ENCODE results near the gene SDCBP2.

The SDCBP2 gene

GRCh38 chr20:1310071-1310470 lies 18.9 kb downstream of the SDCBP2 start:
- DNase-seq, result no peak

DNA sequence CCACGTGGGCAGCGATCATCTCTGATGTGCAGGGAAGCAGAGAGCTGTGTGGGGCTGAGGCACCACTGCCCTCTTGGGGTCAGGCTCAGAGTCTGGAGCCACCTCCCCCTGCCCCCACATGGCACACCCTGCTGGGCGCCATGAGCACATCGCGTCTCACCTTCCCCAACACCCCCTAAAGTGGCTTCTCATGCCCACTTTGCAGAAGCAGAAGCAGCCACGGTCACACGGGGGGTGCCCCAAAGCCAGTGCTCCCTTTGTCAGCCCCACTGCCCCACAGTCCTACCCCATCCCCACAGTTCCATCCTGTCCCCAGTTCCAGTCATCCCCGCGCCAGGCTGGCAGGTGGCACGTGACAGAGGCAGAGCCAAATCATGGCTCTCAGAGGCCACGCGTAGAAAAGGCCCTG lies 19.5 kb downstream of the SDCBP2 start:
- no peak for DNase-seq

- no peak for DNase-seq
Observed at GRCh38 chr20:1308702-1309095, 20.2 kb downstream of the SDCBP2 start.

GRCh38 chr20:1308067-1308701 lies 20.8 kb downstream of the SDCBP2 start:
- DNase-seq, result no peak

- DNase-seq, result no peak
Observed at GRCh38 chr20:1307571-1307971, 21.4 kb downstream of the SDCBP2 start.

DNA sequence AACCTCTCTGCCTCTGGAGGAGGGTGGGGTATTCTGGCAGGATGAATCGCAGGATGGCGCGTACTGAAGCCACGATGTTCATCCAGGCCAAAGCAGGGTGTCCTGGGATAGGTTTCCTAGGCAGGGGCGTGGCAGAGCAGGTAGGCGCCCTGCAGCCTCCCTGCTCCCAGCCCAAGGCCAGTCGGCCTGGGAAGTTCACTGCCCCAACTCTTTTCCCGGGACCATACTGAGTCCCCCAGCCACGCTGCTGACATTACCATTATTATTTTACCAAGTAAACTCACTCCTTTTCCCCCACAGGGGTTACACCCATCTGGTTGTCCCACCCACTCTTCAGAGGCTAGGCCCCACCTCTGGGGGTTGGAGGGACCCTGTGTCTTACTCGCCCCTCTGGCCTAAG lies 21.8 kb downstream of the SDCBP2 start:
- DNase-seq, result no peak

GRCh38 chr20:1306316-1307135 lies 22.4 kb downstream of the SDCBP2 start:
- no peak for DNase-seq

DNA sequence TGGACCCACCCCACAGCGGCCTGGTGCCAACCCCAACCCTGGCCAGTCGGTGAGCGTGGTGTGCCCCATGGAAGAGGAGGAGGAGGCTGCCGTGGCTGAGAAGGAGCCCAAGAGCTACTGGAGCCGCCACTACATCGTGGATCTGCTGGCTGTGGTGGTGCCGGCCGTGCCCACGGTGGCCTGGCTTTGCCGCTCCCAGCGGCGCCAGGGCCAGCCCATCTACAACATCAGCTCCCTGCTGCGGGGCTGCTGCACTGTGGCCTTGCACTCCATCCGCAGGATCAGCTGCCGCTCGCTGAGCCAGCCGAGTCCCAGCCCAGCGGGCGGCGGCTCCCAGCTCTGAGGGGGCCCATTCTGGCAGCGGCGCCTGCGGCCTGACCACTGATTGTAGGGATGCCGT lies 23.2 kb downstream of the SDCBP2 start:
- no peak for DNase-seq

DNA sequence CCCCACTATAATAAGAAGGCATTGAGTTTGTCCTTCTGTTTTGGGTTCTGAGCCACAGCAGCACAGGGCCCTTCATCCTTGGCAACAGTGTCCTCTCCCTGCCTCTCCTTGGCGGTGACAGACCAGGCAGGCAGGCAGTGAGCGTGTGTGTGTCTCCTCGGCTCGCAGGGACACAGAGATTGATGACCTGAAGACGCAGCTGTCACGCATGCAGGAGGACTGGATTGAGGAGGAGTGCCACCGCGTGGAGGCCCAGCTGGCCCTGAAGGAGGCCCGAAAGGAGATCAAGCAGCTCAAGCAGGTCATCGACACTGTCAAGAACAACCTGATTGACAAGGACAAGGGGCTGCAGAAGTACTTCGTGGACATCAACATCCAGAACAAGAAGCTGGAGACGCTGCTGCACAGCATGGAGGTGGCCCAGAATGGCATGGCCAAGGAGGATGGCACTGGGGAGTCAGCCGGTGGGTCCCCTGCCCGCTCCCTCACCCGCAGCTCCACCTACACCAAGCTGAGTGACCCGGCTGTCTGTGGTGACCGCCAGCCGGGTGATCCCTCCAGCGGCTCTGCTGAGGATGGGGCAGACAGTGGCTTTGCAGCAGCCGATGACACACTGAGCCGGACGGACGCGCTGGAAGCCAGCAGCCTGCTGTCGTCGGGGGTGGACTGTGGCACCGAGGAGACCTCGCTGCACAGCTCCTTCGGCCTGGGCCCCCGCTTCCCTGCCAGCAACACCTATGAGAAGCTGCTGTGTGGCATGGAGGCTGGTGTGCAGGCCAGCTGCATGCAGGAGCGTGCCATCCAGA lies 24.0 kb downstream of the SDCBP2 start:
- no peak for DNase-seq

DNA sequence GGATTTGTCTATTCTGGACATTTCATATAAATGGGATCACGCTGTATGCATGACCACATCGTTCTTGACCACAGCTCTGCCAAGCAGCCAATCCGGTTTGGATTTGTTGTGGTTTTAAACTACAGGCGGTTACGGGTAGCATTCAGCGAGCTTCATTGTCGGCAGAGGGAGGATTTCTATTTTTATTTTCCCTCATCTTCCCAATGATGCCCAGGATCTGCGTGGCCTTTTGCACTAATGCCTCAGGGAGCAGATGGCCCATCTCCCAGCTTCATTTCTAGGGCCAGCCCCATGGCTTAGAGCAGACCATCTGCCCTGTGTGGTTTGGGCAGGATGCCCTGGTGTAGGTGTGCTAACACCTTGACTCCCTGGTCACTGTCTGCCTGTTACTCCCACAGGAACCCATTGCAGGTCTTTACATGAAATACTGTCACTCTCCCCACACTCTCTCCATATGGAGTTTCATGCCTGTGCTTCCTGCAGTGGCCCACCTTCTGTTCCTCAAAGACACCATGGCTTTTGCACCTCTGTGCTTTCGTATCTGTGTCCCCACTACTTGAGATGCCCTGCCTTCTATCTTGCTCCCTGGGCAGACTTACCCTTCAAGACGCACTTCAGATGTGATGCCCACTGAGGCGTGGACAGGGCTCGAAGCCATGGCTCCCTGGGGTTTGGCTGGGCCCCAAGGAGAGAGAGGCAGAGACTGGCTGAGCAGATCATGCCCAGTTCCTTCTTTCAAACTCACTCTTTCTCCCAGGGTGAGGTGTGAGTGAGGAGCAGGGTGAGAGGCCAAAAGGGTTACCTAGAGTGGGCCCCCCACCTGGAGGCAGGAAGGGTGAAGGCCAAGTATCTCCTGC lies 26.0 kb downstream of the SDCBP2 start:
- no peak for DNase-seq

DNA sequence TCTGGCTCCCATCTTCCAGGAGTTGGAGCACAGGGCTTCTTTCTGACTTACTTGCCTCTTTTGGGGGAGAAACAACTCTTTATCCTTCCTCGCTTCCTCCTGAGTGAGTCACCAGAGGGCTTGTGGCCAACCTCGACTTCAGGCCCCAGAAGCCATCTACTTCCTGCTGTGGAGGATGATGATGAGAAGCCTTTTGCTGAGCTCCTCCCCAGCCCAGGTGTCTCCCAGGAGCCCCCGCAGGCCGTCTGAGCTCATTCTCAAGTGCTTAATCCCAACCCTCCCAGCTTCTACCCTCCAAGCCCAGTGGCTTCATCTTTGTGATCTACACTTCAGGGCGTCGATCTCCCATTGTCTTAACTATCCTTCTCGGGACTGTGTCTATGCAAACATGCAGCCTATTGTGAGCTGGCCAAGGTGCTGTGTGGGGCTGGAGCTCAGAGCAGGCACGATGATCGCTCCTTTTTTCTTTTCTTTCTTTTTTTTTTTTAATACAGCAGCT lies 27.9 kb downstream of the SDCBP2 start:
- DNase-seq, result no peak

DNA sequence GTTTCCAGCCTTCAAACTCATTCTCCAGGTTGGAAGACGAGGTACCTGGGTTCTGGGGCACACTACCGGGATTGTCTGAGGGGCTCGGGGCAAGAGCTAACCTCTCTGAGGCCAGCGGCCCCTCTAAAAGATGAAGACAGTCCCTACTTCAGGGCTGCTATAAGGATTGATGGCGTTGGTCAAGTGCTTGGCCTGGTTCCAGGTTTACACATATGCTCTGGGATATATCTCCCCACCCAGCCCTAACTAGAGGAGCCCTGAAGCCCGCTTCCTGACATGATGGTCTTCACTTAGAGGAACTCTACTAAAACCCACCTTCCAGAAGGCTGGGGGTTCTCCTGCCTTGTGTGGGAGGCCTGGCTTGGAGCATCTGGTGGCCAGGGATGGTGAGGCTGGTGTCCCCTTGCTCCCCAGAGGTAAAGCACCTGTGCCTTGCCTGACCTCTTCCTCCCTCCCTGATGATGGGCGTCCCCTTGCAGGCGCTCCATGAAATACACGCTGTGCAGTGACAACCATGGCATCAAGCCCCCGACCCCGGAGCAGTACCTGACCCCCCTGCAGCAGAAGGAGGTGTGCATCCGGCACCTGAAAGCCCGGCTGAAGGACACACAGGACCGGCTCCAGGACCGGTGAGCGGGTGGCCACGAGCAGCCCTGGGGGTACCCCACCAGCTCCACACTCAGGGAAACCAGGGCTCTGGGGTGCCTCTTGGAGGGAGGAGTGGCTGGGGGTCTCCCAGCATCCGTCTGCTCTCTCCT lies 28.7 kb downstream of the SDCBP2 start:
- no peak for DNase-seq

DNA sequence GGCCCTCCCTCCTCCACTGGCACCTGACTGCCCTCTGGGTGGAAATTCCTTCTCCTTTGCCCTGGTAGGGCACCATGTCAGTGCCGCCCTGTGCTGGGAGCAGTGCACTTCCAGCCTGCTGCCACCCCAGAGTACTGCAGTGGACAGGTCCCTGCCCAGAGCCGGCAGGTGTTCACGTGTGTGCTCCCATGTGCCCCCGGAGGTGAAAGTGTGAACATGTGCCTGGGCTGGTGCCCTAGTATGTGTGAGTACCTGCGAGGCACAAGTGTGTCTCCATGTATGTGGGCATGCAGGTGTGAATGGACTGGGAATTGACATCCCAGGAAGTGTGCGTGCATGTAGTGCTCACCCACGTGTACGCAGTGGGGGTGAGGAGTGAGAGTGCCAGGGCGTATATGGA lies 29.4 kb downstream of the SDCBP2 start:
- DNase-seq, result no peak

DNA sequence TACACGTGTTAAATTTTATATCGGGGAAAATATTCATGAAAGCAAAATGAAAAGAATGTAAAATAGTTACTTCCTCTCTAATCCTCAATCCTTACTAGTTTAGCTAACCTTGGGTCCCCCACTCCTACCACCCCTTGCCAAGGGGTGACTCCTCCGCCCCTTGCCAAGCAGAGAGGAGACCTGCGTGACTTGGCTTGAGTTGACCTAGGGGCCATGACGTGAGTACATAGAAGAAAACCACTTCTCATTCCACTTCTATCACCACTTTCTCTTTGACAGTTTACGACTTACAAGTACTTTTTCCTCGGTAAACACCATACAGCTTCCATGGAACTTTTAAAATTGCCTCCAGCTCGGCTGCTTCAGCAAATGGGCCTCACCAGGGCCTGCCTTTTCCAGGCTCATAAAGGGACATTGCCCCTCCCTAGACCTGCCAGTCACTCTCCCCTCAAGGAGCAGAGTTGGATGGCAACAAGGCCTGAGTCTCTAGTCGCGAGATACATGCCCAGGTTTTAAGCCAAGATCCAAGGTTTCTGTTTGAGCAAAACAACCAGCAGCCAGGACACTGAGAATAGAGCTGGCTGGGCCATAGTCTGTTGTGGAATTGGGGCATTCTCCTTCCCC lies 29.9 kb downstream of the SDCBP2 start:
- no peak for DNase-seq

DNA sequence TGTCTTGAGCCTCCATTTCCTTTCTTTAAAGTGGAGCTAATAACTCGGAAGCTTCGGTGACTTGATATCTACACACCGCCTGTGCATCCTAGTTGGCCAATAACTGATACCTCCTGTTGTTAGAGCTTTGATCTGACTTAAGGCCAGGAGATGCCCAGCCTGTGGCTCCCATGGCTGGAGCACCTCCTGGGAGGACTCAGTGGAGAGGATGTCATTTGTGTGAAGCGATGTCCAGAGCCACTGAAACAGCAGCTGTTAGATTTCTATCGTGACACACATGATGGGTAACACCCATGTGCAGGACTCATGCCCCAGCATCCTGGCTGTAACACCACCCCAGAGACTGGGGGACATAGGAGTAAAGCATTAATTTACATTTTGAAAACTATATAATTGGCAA lies 30.8 kb downstream of the SDCBP2 start:
- no peak for DNase-seq

DNA sequence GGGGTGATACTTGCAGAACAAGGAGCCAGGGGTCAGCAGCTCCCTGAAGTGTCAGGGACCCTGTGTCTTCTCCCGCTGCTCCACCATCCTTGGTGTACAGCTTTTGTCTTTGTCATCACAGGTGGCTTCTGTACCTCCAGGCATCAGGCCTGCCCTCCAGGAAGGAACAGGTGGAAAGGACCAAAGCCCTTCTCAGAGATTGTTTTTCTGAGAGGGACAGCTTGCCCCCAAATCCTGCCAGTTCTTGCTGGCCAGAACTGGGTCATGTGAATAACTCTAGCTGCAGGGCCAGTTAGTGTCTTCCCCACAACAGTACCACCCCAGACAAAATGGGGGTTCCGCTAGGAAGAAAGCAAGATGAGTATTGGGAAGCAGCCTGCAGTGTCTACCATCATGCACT lies 31.5 kb downstream of the SDCBP2 start:
- no peak for DNase-seq

GRCh38 chr20:1296922-1297321 lies 32.0 kb downstream of the SDCBP2 start:
- DNase-seq, result no peak

DNA sequence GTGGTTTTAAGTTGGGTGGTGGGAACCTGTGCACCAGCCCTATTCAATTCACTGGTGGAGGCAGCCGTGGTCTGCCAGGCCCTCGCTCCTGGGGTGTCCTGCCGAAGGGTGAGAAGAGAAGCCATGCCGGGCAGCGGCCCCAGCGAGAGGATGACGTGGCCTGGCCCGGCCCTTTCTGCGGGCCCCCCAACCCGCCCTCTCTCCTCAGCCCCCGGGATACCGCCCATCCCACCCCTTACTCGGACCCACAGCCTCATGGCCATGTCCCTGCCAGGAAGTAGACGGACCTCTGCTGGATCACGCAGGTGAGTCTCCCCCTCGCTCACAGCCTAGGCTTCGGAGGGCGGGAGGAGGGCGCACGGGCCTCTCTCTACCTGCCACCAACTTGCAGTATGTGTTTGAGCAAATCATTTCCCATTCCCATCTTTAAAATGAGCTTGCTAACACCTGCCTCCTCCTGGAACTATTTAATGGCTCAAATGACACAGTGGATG lies 32.8 kb downstream of the SDCBP2 start:
- no peak for DNase-seq

DNA sequence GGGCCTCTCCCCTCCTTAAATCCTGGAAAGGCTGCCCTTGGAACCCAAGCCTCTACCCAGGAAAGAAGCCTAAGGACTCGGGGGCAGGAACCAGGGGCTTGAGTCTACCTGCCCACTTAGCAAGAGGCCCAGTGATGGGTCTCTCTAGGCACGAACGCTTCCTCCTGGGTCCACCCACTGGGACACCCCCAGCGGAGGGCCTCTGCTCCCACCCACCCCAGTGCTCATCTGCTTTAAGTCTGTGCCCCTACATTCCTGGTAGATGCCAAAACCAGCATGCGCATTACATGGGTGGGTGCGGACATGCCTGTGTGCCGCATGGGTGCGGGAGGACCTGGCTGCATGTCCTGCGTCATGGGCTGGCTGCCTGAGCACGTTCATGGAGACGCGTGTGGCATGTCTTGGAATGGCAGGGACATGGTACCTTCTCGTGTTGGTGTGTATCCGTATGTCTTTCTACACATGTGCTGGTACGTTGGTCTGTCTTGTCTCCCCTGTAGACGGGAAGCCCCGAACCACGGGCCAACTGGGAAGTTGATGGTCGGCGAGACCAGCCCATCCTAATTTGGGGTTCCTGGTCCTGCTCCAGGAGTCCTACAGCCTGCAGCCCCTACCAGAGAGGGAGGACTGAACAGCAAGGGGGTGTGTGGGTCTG lies 33.5 kb downstream of the SDCBP2 start:
- no peak for DNase-seq

DNA sequence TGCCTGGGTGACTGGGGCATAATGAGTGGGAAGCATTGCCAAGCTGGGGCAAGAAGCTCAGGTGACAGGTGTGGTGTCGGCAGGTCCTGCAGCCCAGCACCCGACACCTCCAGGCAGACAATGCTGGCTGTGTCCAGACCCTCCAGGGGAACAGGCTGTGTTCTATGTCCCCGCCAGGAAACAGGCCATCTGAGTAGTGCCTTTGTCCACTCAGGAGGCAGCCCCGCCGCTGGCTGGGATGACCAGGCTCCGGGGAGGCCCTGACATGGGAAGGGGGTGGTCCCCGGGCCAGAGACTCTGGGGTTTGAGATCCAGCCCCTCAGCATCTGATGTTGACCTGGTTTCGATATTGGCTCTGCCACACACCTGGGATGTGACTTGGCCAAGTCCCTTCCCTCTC lies 34.4 kb downstream of the SDCBP2 start:
- DNase-seq, result no peak
